Stimulated activated CD4-positive, alpha-beta T cell treated with anti-CD3 and anti-CD28 coated beads, Interleukin-15, amount 100 ng/mL, for 1 hour (primary cell): ENCODE results near the gene CLEC16A.

Experiments
- DNase-seq, 2 donors: peaks; one replicate each; pipeline ENCODE4 v3.0.0-alpha.2; 2020; ENCODE audit warnings: low read depth in 1 of 2, low spot score in 1 of 2

The CLEC16A gene

GRCh38 chr16:10987361-10988163 lies 43.2 kb downstream of the CLEC16A start:
- no peak for DNase-seq

- DNase-seq = peak in 1 of 2 donors; percentile 50
These were observed 43.9 kb downstream of the CLEC16A start for GRCh38 chr16:10988164-10988803.

- no peak for DNase-seq
These were observed 44.5 kb downstream of the CLEC16A start for GRCh38 chr16:10988879-10989278.

GRCh38 chr16:10989559-10989958 lies 45.2 kb downstream of the CLEC16A start:
- no peak for DNase-seq

GRCh38 chr16:10990378-10990777 lies 46.0 kb downstream of the CLEC16A start:
- DNase-seq = no peak

GRCh38 chr16:10992112-10992511 lies 47.7 kb downstream of the CLEC16A start:
- DNase-seq = no peak

- no peak for DNase-seq
These were observed 48.4 kb downstream of the CLEC16A start for GRCh38 chr16:10992797-10993196.

GRCh38 chr16:10993649-10994048 lies 49.3 kb downstream of the CLEC16A start:
- no peak for DNase-seq

GRCh38 chr16:10994571-10994970 lies 50.2 kb downstream of the CLEC16A start:
- no peak for DNase-seq

- no peak for DNase-seq
These were observed 51.2 kb downstream of the CLEC16A start for GRCh38 chr16:10995565-10995964.

- no peak for DNase-seq
These were observed 53.1 kb downstream of the CLEC16A start for GRCh38 chr16:10997485-10997884.

GRCh38 chr16:10999300-10999699 lies 54.9 kb downstream of the CLEC16A start:
- no peak for DNase-seq

GRCh38 chr16:11001611-11002010 lies 57.2 kb downstream of the CLEC16A start:
- DNase-seq = no peak

- DNase-seq = no peak
These were observed 58.8 kb downstream of the CLEC16A start for GRCh38 chr16:11003141-11003540.

- DNase-seq = no peak
These were observed 60.0 kb downstream of the CLEC16A start for GRCh38 chr16:11004351-11004750.

GRCh38 chr16:11004973-11005610 lies 60.7 kb downstream of the CLEC16A start:
- no peak for DNase-seq

GRCh38 chr16:11005611-11005975 lies 61.2 kb downstream of the CLEC16A start:
- DNase-seq = no peak

GRCh38 chr16:11006656-11007055 lies 62.3 kb downstream of the CLEC16A start:
- DNase-seq = no peak

- DNase-seq = no peak
These were observed 63.4 kb downstream of the CLEC16A start for GRCh38 chr16:11007714-11008280.

GRCh38 chr16:11009027-11009755 lies 64.8 kb downstream of the CLEC16A start:
- no peak for DNase-seq

- no peak for DNase-seq
These were observed 66.3 kb downstream of the CLEC16A start for GRCh38 chr16:11010575-11011221.
